ENCODE results near the gene CCDC169. TPM values are rescaled to one million over a fixed set of nuclear protein-coding genes. Genes with fewer than 3 reads are reported as not detected.

The CCDC169 gene
- total RNA-seq, 1 experiment from 2014 or later = 36.8 TPM

DNA sequence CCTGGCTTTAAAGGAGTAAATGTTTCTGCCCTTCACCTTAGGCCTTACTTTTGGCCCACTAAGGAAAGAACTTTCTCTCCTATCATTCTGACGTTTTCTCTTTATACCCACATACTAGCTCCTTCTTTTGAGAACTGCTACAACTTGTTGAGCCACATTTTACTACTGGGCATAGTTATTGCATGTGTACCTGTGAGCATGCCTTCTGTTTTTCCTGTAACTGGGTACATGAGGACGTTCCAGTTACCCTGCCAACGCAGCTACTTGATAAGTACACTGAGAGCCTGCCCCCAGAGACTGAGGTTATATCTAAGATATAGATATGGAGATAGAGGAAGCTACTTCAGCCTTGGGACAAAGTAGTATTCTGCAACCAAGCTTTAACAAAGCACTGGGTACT, 3.5 kb downstream of the CCDC169 start:
- H3K27me3 Mint-ChIP-seq (ENCODE audit: low read depth) = 0 out of 2 replicates have a peak, but pooled peaks cover 3% of the 10 kb centered on the region
- CTCF ChIA-PET = interaction anchor here (1.1 kb wide), 1 partner anchor 11 kb away, joined by 5 read pairs; no protein-coding TSS in a partner anchor
- peaks cover 58% of the 10 kb centered on the region for H3K36me3 Mint-ChIP-seq
- DNase-seq (ENCODE audit: low spot score) (no peak), ATAC-seq (no peak)
- no peak overlapping the region for H3K4me3 Mint-ChIP-seq
- TF ChIP-seq ZNF121 (CRISPR knock-in tag; IDR thresholded peaks at IDR 0.05) = no peak
- TF ChIP-seq, protein P1, sequence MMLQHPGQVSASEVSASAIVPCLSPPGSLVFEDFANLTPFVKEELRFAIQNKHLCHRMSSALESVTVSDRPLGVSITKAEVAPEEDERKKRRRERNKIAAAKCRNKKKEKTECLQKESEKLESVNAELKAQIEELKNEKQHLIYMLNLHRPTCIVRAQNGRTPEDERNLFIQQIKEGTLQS (CRISPR knock-in tag; conservative IDR thresholded peaks at IDR 0.05) = no peak
- peaks cover 35% of the 10 kb centered on the region for H3K4me1 Mint-ChIP-seq
- peak overlapping the region; percentile 30; the same call in 1 of the 2 replicates for H3K27ac Mint-ChIP-seq
- H3K9me3 Mint-ChIP-seq = peaks cover 38% of the 10 kb centered on the region
- POLR2A ChIA-PET = interaction anchor here (0.8 kb wide), 1 partner anchor 11 kb away, joined by 3 read pairs; no protein-coding TSS in a partner anchor

DNA sequence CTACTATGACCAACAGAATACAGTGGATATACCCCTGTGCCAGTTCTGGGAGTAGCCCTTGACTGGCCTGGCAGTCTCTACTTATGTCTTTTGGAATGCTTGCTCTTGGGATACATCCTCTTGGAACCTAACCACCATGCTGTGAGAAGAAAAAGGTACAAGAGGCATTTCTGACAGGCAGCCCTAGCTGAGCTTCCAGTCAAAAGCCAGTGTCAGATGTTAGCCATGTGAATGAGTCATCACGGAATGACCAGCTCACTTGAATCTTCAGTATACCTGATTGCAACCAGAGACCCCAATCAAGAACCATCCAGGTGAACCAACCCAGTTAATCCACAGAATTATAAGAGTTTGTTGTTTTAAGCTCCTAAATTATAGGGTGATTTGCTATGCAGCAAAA, 4.1 kb downstream of the CCDC169 start:
- no peak overlapping the region for H3K4me3 Mint-ChIP-seq
- ChIA-PET POLR2A (interaction anchor here (0.8 kb wide), 1 partner anchor 10 kb away, joined by 3 read pairs; no protein-coding TSS in a partner anchor), CTCF (interaction anchor here (1.1 kb wide), 1 partner anchor 11 kb away, joined by 5 read pairs; no protein-coding TSS in a partner anchor)
- TF ChIP-seq CDX4 (CRISPR knock-in tag; IDR thresholded peaks at IDR 0.05; ENCODE audit: borderline replicate concordance) (no peak), TEAD4 (CRISPR knock-in tag; IDR thresholded peaks at IDR 0.05) (no peak), PRDM15 (CRISPR knock-in tag; IDR thresholded peaks at IDR 0.05) (no peak), ZNF396 (CRISPR knock-in tag; IDR thresholded peaks at IDR 0.05; ENCODE audit: borderline replicate concordance) (no peak)
- TF ChIP-seq, protein P2, sequence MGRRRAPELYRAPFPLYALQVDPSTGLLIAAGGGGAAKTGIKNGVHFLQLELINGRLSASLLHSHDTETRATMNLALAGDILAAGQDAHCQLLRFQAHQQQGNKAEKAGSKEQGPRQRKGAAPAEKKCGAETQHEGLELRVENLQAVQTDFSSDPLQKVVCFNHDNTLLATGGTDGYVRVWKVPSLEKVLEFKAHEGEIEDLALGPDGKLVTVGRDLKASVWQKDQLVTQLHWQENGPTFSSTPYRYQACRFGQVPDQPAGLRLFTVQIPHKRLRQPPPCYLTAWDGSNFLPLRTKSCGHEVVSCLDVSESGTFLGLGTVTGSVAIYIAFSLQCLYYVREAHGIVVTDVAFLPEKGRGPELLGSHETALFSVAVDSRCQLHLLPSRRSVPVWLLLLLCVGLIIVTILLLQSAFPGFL (CRISPR knock-in tag; IDR thresholded peaks at IDR 0.05; ENCODE audit: borderline replicate concordance) = no peak
- TF ChIP-seq, protein P3, sequence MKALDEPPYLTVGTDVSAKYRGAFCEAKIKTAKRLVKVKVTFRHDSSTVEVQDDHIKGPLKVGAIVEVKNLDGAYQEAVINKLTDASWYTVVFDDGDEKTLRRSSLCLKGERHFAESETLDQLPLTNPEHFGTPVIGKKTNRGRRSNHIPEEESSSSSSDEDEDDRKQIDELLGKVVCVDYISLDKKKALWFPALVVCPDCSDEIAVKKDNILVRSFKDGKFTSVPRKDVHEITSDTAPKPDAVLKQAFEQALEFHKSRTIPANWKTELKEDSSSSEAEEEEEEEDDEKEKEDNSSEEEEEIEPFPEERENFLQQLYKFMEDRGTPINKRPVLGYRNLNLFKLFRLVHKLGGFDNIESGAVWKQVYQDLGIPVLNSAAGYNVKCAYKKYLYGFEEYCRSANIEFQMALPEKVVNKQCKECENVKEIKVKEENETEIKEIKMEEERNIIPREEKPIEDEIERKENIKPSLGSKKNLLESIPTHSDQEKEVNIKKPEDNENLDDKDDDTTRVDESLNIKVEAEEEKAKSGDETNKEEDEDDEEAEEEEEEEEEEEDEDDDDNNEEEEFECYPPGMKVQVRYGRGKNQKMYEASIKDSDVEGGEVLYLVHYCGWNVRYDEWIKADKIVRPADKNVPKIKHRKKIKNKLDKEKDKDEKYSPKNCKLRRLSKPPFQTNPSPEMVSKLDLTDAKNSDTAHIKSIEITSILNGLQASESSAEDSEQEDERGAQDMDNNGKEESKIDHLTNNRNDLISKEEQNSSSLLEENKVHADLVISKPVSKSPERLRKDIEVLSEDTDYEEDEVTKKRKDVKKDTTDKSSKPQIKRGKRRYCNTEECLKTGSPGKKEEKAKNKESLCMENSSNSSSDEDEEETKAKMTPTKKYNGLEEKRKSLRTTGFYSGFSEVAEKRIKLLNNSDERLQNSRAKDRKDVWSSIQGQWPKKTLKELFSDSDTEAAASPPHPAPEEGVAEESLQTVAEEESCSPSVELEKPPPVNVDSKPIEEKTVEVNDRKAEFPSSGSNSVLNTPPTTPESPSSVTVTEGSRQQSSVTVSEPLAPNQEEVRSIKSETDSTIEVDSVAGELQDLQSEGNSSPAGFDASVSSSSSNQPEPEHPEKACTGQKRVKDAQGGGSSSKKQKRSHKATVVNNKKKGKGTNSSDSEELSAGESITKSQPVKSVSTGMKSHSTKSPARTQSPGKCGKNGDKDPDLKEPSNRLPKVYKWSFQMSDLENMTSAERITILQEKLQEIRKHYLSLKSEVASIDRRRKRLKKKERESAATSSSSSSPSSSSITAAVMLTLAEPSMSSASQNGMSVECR (CRISPR knock-in tag; IDR thresholded peaks at IDR 0.05; ENCODE audit: borderline replicate concordance) = no peak
- ATAC-seq (no peak), DNase-seq (ENCODE audit: low spot score) (no peak)
- H3K36me3 Mint-ChIP-seq = peaks cover 61% of the 10 kb centered on the region
- peaks cover 38% of the 10 kb centered on the region for H3K9me3 Mint-ChIP-seq
- peaks cover 29% of the 10 kb centered on the region for H3K4me1 Mint-ChIP-seq
- 0 out of 2 replicates have a peak, but pooled peaks cover 3% of the 10 kb centered on the region for H3K27me3 Mint-ChIP-seq (ENCODE audit: low read depth)
- H3K27ac Mint-ChIP-seq = no peak overlapping the region; the same call in 1 of the 2 replicates

- no peak for TF ChIP-seq ZNF671 (CRISPR knock-in tag; IDR thresholded peaks at IDR 0.05)
- TF ChIP-seq E2F5 (CRISPR knock-in tag; IDR thresholded peaks at IDR 0.05) = no peak
- ChIA-PET POLR2A (no interaction called here), CTCF (no interaction called here)
- no peak overlapping the region for H3K4me3 Mint-ChIP-seq
- H3K4me1 Mint-ChIP-seq = peaks cover 12% of the 10 kb centered on the region
- H3K36me3 Mint-ChIP-seq = peaks cover 78% of the 10 kb centered on the region
- 0 out of 2 replicates have a peak, but pooled peaks cover 3% of the 10 kb centered on the region for H3K27me3 Mint-ChIP-seq (ENCODE audit: low read depth)
- ATAC-seq (no peak), DNase-seq (ENCODE audit: low spot score) (no peak)
- no peak overlapping the region for H3K27ac Mint-ChIP-seq
- H3K9me3 Mint-ChIP-seq = peaks cover 50% of the 10 kb centered on the region
Observed at GRCh38 chr13:36288794-36289391, 8.7 kb downstream of the CCDC169 start.

All from WTC11 (cell line).